Measurements from ENCODE around the gene DMGDH. TPM values are rescaled to one million over a fixed set of nuclear protein-coding genes. Genes with fewer than 3 reads are reported as not detected.
A peak's percentile ranks its signal among the peaks of the same experiment; 100 is the strongest.
"Not testable (repeated sequence)": the region's sequence is repeated elsewhere in the genome, so short reads cannot be mapped to it uniquely, and the experiment has no call there.

Gene DMGDH
- total RNA-seq, 1 donor from 2014 or later: 9.3 TPM

- no peak for DNase-seq (ENCODE audit: low read depth)
These were observed 57.6 kb downstream of the DMGDH start for GRCh38 chr5:79011869-79012268.

- no peak for DNase-seq (ENCODE audit: low read depth)
These were observed 58.1 kb downstream of the DMGDH start for GRCh38 chr5:79011219-79011836.

- DNase-seq (ENCODE audit: low read depth): no peak
These were observed 61.1 kb downstream of the DMGDH start for GRCh38 chr5:79008362-79008761.

- no peak for DNase-seq (ENCODE audit: low read depth)
These were observed 61.6 kb downstream of the DMGDH start for GRCh38 chr5:79007872-79008271.

- no peak for DNase-seq (ENCODE audit: low read depth)
These were observed 63.4 kb downstream of the DMGDH start for GRCh38 chr5:79005936-79006631.

GRCh38 chr5:79005151-79005550 lies 64.3 kb downstream of the DMGDH start:
- DNase-seq (ENCODE audit: low read depth): no peak

- DNase-seq (ENCODE audit: low read depth): no peak
These were observed 67.1 kb downstream of the DMGDH start for GRCh38 chr5:79002374-79002773.

- DNase-seq (ENCODE audit: low read depth): no peak
These were observed 68.0 kb downstream of the DMGDH start for GRCh38 chr5:79001471-79001870.

- DNase-seq (ENCODE audit: low read depth): no peak
These were observed 72.4 kb downstream of the DMGDH start for GRCh38 chr5:78997090-78997489.

GRCh38 chr5:78995521-78996007 lies 73.9 kb downstream of the DMGDH start:
- DNase-seq (ENCODE audit: low read depth): no peak

GRCh38 chr5:78993165-78993564 lies 76.3 kb downstream of the DMGDH start:
- DNase-seq (ENCODE audit: low read depth): no peak

GRCh38 chr5:78992146-78992545 lies 77.3 kb downstream of the DMGDH start:
- DNase-seq (ENCODE audit: low read depth): no peak

- DNase-seq (ENCODE audit: low read depth): no peak
These were observed 80.4 kb downstream of the DMGDH start for GRCh38 chr5:78989080-78989479.

GRCh38 chr5:78985725-78986223 lies 83.7 kb downstream of the DMGDH start:
- peak; percentile 87 for DNase-seq (ENCODE audit: low read depth)

- no peak for DNase-seq (ENCODE audit: low read depth)
These were observed 84.3 kb downstream of the DMGDH start, which contains the start of gene ARSB for GRCh38 chr5:78985116-78985724. ARSB (minus strand) TSS chr5:78985310; CDS start chr5:78985248, 62 bp downstream.

GRCh38 chr5:78984439-78985115 lies 84.9 kb downstream of the DMGDH start:
- peak; percentile 60 for DNase-seq (ENCODE audit: low read depth)

- peak; percentile 46 for DNase-seq (ENCODE audit: low read depth)
These were observed 85.7 kb downstream of the DMGDH start for GRCh38 chr5:78983601-78984438.

- not testable (repeated sequence) for DNase-seq (ENCODE audit: low read depth)
These were observed 86.3 kb downstream of the DMGDH start for GRCh38 chr5:78983194-78983593.

- DNase-seq (ENCODE audit: low read depth): peak; percentile 66
These were observed 89.6 kb downstream of the DMGDH start for GRCh38 chr5:78979909-78980308.

GRCh38 chr5:78979117-78979742 lies 90.2 kb downstream of the DMGDH start:
- DNase-seq (ENCODE audit: low read depth): no peak

GRCh38 chr5:78975035-78975434 lies 94.4 kb downstream of the DMGDH start:
- DNase-seq (ENCODE audit: low read depth): no peak

All from renal cortical epithelial cell (primary cell).